ENCODE measurements around the gene WWC1. TPM values are rescaled to one million over a fixed set of nuclear protein-coding genes. Genes with fewer than 3 reads are reported as not detected.

WWC1 gene
- total and polyA plus RNA-seq, 9 of the 15 experiments (the other 6 are each of a cell fraction or from before 2014, with no cell fraction given) = under 0.01 to 0.54 (median 0.42) TPM; not detected in 6

DNA sequence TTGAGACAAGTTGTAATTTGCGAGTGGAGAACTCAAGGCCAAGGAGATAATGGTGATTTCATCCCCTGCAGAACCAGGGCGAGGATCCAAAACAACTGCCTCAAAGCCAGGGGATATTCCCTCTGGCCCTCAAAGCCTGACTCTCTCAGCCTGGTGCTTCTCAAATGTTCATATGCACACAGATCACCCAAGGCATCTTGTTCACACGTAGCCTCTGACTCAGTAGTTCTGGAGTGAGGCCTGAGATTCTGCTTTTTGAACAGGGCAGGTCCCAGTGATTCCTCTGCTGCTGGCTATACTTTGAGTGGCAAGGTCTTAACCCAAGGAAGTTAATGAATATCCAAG lies 30.2 kb upstream of the WWC1 start:
- in situ Hi-C loops (cut with MboI) (loop anchor here (25.0 kb wide), 1 partner anchor 401 kb away; no protein-coding TSS in a partner anchor), intact Hi-C loops (cut with micrococcal nuclease) (loop anchor here (10.0 kb wide), 1 partner anchor 164 kb away; no protein-coding TSS in a partner anchor)
- Histone ChIP-seq H2AFZ (ENCODE audit: low read depth, low read length) (no peak overlapping the region), H4K20me1 (replicated peaks; ENCODE audit: control insufficient read depth, insufficient read depth, low read length) (0 out of 2 replicates have a peak, but pooled peaks cover 8% of the 10 kb centered on the region), H3K9me3 (replicated peaks; ENCODE audit: control insufficient read depth, insufficient read depth, low read depth, low read length) (no peaks in the 10 kb centered on the region), H3K79me2 (ENCODE audit: control insufficient read depth, insufficient read depth, low read length) (no peaks in the 10 kb centered on the region), H3K4me3 (no peak overlapping the region), H3K4me2 (ENCODE audit: insufficient read depth, low read length) (no peak overlapping the region), H3K9ac (ENCODE audit: insufficient read depth in 1 of 2, low read depth in 2 of 2, low read length in 2 of 2) (no peak overlapping the region), H3K9me1 (ENCODE audit: control insufficient read depth, insufficient read depth, low read length) (no peaks in the 10 kb centered on the region), H3K36me3 (ENCODE audit: control insufficient read depth, insufficient read depth, low read length) (no peaks in the 10 kb centered on the region), H3K27me3 (ENCODE audit: control insufficient read depth in 2 of 2, insufficient read depth in 2 of 2, low read length in 2 of 2) (peaks cover 2 to 28% of the 10 kb centered on the region in 2 experiments; a peak in 4 of 5 replicates), H3K27ac (ENCODE audit: extremely low read depth, low read depth, low read length) (no peak overlapping the region), H3K4me1 (replicated peaks in 1 of 2; ENCODE audit: control insufficient read depth in 2 of 2, insufficient read depth in 2 of 2, low read length in 2 of 2) (no peaks in the 10 kb centered on the region)
- ATAC-seq (no peak), FAIRE-seq (no peak), DNase-seq (ENCODE audit: extremely low read depth in 1 of 4, low spot score in 3 of 4) (no peak)
- TF ChIP-seq MCM3 (IDR thresholded peaks at IDR 0.05) = no peak
- TF ChIP-seq ESRRB (CRISPR knock-in tag; IDR thresholded peaks at IDR 0.05; ENCODE audit: borderline replicate concordance) = no peak
- no peak for TF ChIP-seq TARDBP (IDR thresholded peaks at IDR 0.05)
- no peak for TF ChIP-seq ETV1 (tag; conservative IDR thresholded peaks at IDR 0.05; ENCODE audit: low read depth)
- no peak for TF ChIP-seq HDGF (IDR thresholded peaks at IDR 0.05)
- TF ChIP-seq ELF4 (CRISPR knock-in tag; IDR thresholded peaks at IDR 0.05) = no peak
- TF ChIP-seq MAX (CRISPR knock-in tag; IDR thresholded peaks at IDR 0.05) = no peak
- no peak for TF ChIP-seq ZNF175 (CRISPR knock-in tag; IDR thresholded peaks at IDR 0.05; ENCODE audit: low read depth)
- no peak for TF ChIP-seq YBX1 (IDR thresholded peaks at IDR 0.05)
- no peak for TF ChIP-seq ZBTB12 (CRISPR knock-in tag; IDR thresholded peaks at IDR 0.05)
- no peak for TF ChIP-seq ZBTB1 (CRISPR knock-in tag; IDR thresholded peaks at IDR 0.05; ENCODE audit: borderline replicate concordance, low read depth)
- TF ChIP-seq POLR2AphosphoS2 (IDR thresholded peaks at IDR 0.05; ENCODE audit: low read length) = no peak
- no peak for TF ChIP-seq ZNF589 (CRISPR knock-in tag; IDR thresholded peaks at IDR 0.05; ENCODE audit: low read depth)
- no peak for TF ChIP-seq ZNF830 (CRISPR knock-in tag; IDR thresholded peaks at IDR 0.05)
- TF ChIP-seq CCNT2 (IDR thresholded peaks at IDR 0.05; ENCODE audit: borderline replicate concordance, extremely low read depth, insufficient read length, low read depth, low read length) = no peak
- TF ChIP-seq SAP30 (IDR thresholded peaks at IDR 0.05; ENCODE audit: borderline replicate concordance, insufficient read depth, low read depth, low read length, poor library complexity, severe bottlenecking) = no peak
- TF ChIP-seq BACH1 (tag; IDR thresholded peaks at IDR 0.05) = no peak
- TF ChIP-seq DDX20 (tag; IDR thresholded peaks at IDR 0.05; ENCODE audit: low read depth) = no peak
- TF ChIP-seq ZNF24 (IDR thresholded peaks at IDR 0.05) = no peak
- TF ChIP-seq ZBTB5 (IDR thresholded peaks at IDR 0.05) = no peak
- 0% methylated on average over 3 of the region's 3 CpGs for WGBS (ENCODE audit: insufficient coverage, low coverage, missing lambda C conversion rate)
- BruUV-seq (replicated peaks) = no TSS peak
- ChIA-PET CTCF (ENCODE audit: low intra/inter-chr PET ratio) (no interaction called here), POLR2A (no interaction called here)

Measured in K562 (cell line).